Chondrocyte (in vitro differentiated cells): Measurements from ENCODE around the gene NRBF2. TPM values are rescaled to one million over a fixed set of nuclear protein-coding genes. Genes with fewer than 3 reads are reported as not detected.
A peak's percentile ranks its signal among the peaks of the same experiment; 100 is the strongest.

Experiments
- DNase-seq: peaks from one replicate; pipeline ENCODE4 v3.0.0; 2021; ENCODE audit warnings: mixed read lengths, low spot score
- H3K27ac Mint-ChIP-seq: one replicate; pipeline ENCODE4 v1.8.0; 2021; ENCODE audit warnings: mild to moderate bottlenecking, moderate library complexity, mixed read lengths; ENCODE audit not compliant: unreplicated experiment
- H3K27me3 Mint-ChIP-seq: 2 replicates; pipeline ENCODE4 v1.8.0; 2021; ENCODE audit warnings: low read depth, mixed read lengths
- H3K36me3 Mint-ChIP-seq: 2 replicates; pipeline ENCODE4 v1.8.0; 2021; ENCODE audit warnings: low read depth, mixed read lengths
- H3K4me1 Mint-ChIP-seq: 2 replicates; pipeline ENCODE4 v1.8.0; 2021; ENCODE audit warnings: low read depth, mild to moderate bottlenecking, mixed read lengths
- H3K4me3 Mint-ChIP-seq: one replicate; pipeline ENCODE4 v1.8.0; 2021; ENCODE audit warnings: mild to moderate bottlenecking, moderate library complexity, mixed read lengths; ENCODE audit not compliant: unreplicated experiment
- H3K9me3 Mint-ChIP-seq: 2 replicates; pipeline ENCODE4 v1.8.0; 2021; ENCODE audit warnings: low read depth, mixed read lengths
- total RNA-seq: library from RNA; stranded (reverse); gene quantifications from 3 replicates; pipeline ENCODE4 v1.2.1, GENCODE V29; 2021
- TF ChIP-seq, protein P1 (sequence below): fragments of 200-600 bp; sonication (generic); IDR thresholded peaks from 2 replicates; pipeline ENCODE4 v1.5.0; 2021; ENCODE audit warnings: antibody characterized with exemption, mild to moderate bottlenecking, moderate library complexity

The NRBF2 gene
- total RNA-seq, 1 donor from 2014 or later: 44.1 TPM

DNA sequence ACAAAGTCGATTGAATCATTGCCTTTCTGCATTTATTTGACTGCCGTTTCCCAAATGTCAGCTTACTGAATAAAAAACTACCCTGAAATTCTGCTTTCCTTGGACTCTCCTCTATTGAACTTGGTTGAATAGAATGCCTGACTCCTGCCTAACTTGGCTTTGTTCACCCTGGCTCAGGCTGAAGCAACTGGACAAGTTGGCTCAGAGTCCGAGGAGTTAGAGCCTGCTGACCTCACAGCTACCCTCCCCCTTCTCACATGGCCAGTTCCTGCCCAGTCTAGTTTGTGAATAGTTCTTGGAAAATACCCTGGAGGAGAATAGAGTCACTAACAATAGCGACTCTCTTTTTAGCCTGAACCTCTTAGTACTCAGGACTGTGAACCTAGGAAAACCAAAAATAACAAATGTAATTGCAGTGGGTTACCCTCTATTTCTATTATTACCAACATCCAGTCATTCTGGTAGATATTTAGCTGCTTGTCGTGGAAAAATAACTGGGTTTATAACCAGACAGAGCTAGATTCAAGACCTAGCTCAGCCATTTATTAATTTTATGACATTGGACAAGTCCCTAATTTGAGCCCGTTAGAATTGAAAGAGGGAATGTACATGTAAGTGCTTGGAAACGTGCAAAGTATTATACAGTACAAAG lies 17.3 kb upstream of the NRBF2 start:
- TF ChIP-seq, protein P1, sequence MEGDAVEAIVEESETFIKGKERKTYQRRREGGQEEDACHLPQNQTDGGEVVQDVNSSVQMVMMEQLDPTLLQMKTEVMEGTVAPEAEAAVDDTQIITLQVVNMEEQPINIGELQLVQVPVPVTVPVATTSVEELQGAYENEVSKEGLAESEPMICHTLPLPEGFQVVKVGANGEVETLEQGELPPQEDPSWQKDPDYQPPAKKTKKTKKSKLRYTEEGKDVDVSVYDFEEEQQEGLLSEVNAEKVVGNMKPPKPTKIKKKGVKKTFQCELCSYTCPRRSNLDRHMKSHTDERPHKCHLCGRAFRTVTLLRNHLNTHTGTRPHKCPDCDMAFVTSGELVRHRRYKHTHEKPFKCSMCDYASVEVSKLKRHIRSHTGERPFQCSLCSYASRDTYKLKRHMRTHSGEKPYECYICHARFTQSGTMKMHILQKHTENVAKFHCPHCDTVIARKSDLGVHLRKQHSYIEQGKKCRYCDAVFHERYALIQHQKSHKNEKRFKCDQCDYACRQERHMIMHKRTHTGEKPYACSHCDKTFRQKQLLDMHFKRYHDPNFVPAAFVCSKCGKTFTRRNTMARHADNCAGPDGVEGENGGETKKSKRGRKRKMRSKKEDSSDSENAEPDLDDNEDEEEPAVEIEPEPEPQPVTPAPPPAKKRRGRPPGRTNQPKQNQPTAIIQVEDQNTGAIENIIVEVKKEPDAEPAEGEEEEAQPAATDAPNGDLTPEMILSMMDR: peak; percentile 13
- Mint-ChIP-seq H3K4me1 (peaks cover 40% of the 10 kb centered on the region), H3K27ac (peak overlapping the region; percentile 96), H3K9me3 (peaks cover 3% of the 10 kb centered on the region), H3K27me3 (no peaks in the 10 kb centered on the region), H3K36me3 (no peaks in the 10 kb centered on the region), H3K4me3 (no peak overlapping the region)
- DNase-seq: no peak

DNA sequence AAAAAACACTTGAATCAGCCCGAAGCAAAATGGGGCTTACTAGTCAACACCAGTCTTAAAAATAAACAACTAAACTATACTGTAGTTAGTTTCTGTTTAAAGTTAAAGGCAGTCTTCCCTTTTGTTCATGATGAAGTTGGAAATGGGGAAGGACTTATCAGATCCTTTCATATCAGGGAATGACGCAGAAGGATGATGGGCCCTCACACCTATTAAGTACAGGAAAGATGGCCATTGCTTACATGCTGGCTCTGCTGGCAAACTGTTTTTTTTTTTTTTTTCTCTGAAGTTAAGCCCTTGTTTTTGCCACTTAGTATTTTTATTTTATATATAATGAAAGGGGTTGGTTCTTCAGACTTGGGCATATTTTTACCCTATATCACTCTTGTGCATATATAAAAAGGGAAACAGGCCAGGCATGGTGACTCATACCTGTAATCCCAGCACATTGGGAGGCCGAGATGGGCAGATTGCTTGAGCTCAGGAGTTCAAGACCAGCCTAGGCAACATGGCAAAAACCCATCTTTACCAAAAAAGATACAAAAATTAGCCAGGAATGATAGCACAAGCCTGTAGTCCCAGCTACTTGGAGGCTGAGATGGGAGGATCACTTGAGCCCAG lies 16.6 kb upstream of the NRBF2 start:
- Mint-ChIP-seq H3K9me3 (peaks cover 3% of the 10 kb centered on the region), H3K27ac (peak overlapping the region; percentile 96), H3K4me3 (no peak overlapping the region), H3K4me1 (peaks cover 43% of the 10 kb centered on the region), H3K27me3 (no peaks in the 10 kb centered on the region), H3K36me3 (no peaks in the 10 kb centered on the region)
- DNase-seq: no peak
- TF ChIP-seq, protein P1: no peak

DNA sequence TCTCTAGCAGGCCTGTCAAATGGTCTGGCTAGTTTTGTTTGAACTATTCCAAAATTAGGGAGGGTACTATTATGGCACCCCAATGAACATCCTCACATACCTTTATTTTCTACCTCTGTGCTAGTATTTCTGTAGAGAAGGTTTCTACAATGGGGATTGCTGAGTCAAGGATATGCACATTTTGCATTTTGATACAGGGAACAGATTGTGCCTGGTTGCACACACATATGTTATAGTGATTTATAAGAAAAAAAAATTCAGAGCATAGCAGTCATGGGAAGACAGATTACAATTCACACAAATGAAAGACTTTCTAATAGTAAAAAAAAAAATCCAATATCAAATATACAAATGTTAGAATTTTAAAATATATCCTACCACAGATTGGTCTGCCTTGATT lies 14.1 kb upstream of the NRBF2 start:
- no peaks in the 10 kb centered on the region for H3K27me3 Mint-ChIP-seq
- H3K36me3 Mint-ChIP-seq: no peaks in the 10 kb centered on the region
- H3K27ac Mint-ChIP-seq: no peak overlapping the region
- DNase-seq: no peak
- H3K4me1 Mint-ChIP-seq: peaks cover 35% of the 10 kb centered on the region
- TF ChIP-seq, protein P1: no peak
- no peak overlapping the region for H3K4me3 Mint-ChIP-seq
- peaks cover under 1% of the 10 kb centered on the region for H3K9me3 Mint-ChIP-seq

DNA sequence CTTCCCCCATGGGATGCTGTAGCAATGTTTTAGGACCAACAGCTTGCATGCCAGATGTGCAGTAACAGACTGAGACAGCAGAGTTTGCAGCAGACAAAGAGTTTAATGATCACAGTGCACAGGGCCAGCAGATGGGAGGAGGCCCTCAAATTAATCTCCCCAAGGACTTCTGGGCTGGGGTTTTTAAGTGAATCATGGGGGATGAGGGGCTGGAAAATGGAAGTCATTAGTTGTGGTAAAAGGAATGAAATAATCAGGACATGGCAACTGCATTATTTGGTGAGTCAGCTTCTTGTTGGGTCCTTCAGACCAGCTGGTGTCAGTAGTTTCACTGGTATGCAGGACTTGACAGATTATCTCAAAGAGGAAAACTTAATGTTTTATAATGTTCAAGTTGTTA lies 12.6 kb upstream of the NRBF2 start:
- Mint-ChIP-seq H3K36me3 (no peaks in the 10 kb centered on the region), H3K9me3 (no peaks in the 10 kb centered on the region), H3K27me3 (no peaks in the 10 kb centered on the region), H3K4me1 (peaks cover 20% of the 10 kb centered on the region), H3K4me3 (no peak overlapping the region), H3K27ac (peak overlapping the region; percentile 83)
- DNase-seq: no peak
- TF ChIP-seq, protein P1: peak; percentile 9

DNA sequence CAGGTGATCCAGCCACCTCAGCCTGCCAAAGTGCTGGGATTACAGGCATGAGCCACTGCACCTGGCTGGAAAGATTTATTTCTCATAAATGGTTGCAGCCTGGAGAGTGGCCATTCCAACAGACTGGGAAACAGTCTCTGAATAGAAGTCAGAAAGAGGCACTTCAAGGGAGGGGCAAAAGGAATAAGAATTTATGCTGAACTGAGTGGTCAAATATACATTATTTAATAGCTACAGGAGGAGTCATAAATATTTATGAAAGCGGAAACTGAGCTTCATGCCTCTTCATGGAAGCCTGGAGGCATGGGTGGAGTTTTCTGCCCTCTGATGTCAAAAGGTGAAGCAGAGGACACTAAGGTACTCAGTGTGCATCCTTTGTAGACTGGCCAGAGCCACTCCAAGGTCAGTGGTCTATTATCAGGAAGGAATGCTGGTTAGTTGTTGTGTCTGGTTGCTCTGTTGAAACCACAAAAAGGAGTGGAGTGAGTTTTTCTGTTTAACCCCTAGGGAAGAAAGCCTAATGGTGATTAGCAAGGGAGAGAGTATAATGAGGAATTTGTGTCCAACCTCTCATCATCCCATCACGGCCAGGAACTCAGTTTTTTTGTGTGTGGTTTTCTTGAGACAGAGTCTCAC lies 9.3 kb upstream of the NRBF2 start:
- TF ChIP-seq, protein P1: no peak
- peaks cover 14% of the 10 kb centered on the region for H3K4me1 Mint-ChIP-seq
- no peaks in the 10 kb centered on the region for H3K36me3 Mint-ChIP-seq
- H3K27ac Mint-ChIP-seq: no peak overlapping the region
- H3K4me3 Mint-ChIP-seq: no peak overlapping the region
- DNase-seq: no peak
- no peaks in the 10 kb centered on the region for H3K9me3 Mint-ChIP-seq
- H3K27me3 Mint-ChIP-seq: no peaks in the 10 kb centered on the region
